GM12892 (cell line): ENCODE measurements around the gene SLC25A41.

Experiments
- POLR2A ChIP-seq: IDR thresholded peaks from 2 replicates; pipeline ENCODE4 v1.6.1; 2011; ENCODE audit warnings: low read depth, low read length, control low read depth
- POLR2AphosphoS5 ChIP-seq: IDR thresholded peaks from 2 replicates; pipeline ENCODE4 v1.6.1; 2011; ENCODE audit warnings: low read depth, low read length, control low read depth
- TAF1 ChIP-seq: IDR thresholded peaks from 2 replicates; pipeline ENCODE4 v1.6.1; 2011; ENCODE audit warnings: low read depth, mild to moderate bottlenecking, control low read depth, low read length, borderline replicate concordance

DNA sequence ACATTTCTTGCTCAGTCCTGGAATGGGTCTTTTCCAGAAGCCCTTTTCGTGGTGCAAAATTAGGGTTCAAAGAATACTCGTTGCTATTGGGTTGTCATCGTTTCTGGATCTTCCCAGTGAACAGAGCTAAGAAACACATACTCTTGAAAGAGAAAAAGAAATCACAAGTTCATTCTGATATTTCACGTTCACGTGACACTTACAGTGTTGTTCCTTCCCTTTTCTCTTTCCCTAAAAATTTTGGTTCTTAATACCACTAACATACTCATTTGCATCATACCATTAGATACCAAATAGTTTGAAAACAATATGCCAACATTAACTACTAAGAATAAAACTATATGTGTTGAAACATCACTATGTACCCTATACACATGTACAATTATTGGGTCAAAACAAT is 27.2 kb downstream of the SLC25A41 start:
- TF ChIP-seq POLR2A (no peak), TAF1 (no peak), POLR2AphosphoS5 (no peak)
